Frontal cortex (tissue), 4 donors: ENCODE results near the gene BOD1. TPM values are rescaled to one million over a fixed set of nuclear protein-coding genes. Genes with fewer than 3 reads are reported as not detected.

ENCODE experiments used
- DNase-seq, 2 donors: peaks; one replicate each; pipeline ENCODE4 v3.0.0; 2012; ENCODE audit warnings: low spot score in 2 of 2
- FAIRE-seq: peaks from 2 replicates; lab custom pipeline; 2012; peaks lifted over from hg19 to GRCh38; lab: Jason Lieb, UNC
- total RNA-seq: library from RNA; depleted of rRNA; stranded (reverse); fragments of >200 nt; gene quantifications from one replicate; pipeline ENCODE4 v1.2.3, GENCODE V29; 2014
- donor health status: control.
- donor health status: control.
- donor health status: control.

Gene BOD1
- 54.2 TPM for total RNA-seq

- DNase-seq (peak; percentile 90 to 93), FAIRE-seq (no peak)
Measured at GRCh38 chr5:173616577-173617118, at the start of gene BOD1. TSS of gene BOD1 (minus strand) at chr5:173616650. CDS start at chr5:173616436, 214 bp downstream.

DNA sequence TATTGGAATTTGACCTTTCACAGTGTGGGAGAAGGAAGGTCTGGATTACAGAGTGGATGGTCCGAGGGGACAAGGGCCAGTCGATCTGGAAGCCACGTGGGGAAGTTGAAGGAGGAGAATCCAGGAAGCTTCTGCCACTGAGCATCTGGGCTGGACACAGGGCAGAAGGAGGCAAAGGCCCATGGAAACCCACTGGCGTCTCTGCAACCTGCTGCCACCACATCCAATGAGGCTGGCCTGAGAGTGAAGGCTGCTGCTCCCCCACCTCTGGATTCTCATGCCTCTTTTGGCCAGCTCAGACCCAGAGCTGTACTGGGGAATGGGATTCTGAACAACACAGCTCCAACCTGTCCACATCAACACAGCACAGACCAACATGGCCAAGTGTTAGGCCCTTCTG is 48.9 kb upstream of the BOD1 start:
- FAIRE-seq (no peak), DNase-seq (no peak)

GRCh38 chr5:173664154-173664526 is 47.7 kb upstream of the BOD1 start:
- FAIRE-seq (no peak), DNase-seq (no peak)

DNA sequence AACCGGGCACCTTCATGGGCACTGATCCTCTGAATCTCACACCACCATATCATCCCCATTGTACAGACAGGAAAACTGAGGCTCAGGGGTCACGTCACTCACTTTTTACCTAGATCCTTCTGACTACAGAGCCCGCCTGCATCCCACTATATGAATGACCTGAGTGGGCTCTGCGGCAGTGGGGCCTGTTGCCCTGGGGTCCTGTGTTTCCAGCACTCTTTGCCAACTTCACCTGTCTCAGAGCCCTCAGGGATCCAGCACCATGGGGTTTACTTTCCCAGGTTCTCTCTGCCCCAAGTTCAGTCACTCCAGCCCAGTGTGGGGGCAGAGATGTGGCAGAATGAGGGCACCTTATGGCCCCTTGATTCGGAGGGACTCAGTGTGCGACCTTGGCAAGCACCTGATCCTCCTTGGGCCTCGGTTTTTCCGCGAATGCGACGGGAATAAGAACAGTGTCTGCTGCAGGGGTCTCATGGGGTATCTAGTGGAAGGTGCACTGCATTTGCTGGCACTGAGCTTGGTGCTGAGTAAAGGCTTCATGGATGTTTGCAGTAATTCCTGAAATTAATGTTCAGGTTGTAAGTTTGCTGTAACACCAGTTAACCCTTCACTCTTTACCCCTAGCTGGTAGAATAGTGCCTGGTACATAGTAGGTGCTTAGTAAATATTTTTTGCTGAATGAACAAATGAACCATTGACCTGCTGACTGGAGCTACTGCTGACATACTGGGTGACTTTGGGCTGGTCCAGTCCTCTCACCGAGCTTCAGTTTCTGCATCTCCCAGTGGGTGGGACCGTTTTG is 47.1 kb upstream of the BOD1 start:
- DNase-seq, result no peak
- FAIRE-seq, result no peak

GRCh38 chr5:173662581-173663351 is 46.3 kb upstream of the BOD1 start:
- DNase-seq (no peak), FAIRE-seq (no peak)

- DNase-seq (no peak), FAIRE-seq (no peak)
Measured at GRCh38 chr5:173660481-173661280, 44.2 kb upstream of the BOD1 start.

GRCh38 chr5:173659423-173659822 is 43.0 kb upstream of the BOD1 start:
- FAIRE-seq, result no peak
- no peak for DNase-seq

- no peak for FAIRE-seq
- no peak for DNase-seq
Measured at GRCh38 chr5:173657741-173658356, 41.4 kb upstream of the BOD1 start.

DNA sequence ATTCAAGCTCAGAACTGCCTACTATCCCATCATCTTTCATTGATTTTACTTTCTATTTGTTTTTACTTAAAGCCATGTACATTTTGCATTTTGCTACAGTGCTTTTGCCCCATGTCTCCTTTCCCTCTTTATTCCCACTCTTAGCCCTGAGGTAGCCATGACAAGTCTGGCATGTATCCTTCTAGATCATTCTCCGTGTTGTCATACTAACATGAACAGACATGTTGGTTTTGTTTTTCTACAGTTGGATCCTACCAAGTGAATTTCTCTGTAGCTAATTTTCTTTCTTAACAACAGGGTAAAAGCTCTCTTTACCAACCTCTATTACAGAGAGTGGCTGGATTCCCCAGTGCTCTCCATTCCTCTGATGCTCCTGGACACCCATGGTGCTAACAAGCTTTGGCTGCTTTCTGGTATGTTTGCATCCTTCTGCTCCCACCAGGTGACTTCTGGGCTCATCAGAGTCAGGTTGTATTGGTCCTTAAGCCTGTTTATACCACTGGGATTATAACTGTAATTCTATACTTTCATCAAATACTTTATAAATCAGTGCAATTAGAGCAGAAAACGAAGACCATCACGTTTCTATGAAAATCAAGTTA is 38.8 kb upstream of the BOD1 start:
- no peak for FAIRE-seq
- DNase-seq, result no peak

DNA sequence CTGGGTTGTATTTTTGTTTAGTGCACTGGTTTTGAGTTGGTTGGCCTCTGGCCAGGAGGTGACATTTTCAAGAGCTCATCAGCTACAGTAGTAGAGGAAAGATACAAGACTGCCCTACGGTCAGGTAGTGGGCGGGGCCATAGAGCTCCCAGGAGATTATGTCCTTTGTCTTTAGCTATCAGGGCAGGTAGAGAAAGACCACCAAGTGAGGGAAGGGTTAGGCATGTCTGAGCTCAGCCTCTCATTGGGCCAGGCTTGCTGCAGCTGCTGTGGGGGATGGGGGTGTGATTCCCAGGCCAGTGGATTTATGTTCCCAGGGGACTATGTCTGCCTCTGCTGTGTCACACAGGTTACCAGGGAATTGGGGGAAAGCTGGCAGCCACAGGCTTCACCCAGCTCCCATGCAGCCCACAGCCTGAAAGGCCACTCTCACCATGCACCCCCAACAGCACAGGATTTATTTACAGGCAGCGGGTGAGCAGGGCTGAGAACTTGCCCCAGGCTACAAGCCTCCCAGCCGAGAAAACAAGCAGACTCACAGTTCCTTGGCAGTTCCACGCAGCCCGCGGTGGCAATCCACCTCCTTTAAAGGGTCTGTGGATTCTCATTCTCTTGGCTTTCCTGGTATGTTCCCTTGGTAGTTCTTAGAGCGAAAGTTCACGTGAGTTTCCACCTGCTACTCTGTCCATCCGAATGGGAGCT is 37.5 kb upstream of the BOD1 start:
- DNase-seq (no peak), FAIRE-seq (no peak)

DNA sequence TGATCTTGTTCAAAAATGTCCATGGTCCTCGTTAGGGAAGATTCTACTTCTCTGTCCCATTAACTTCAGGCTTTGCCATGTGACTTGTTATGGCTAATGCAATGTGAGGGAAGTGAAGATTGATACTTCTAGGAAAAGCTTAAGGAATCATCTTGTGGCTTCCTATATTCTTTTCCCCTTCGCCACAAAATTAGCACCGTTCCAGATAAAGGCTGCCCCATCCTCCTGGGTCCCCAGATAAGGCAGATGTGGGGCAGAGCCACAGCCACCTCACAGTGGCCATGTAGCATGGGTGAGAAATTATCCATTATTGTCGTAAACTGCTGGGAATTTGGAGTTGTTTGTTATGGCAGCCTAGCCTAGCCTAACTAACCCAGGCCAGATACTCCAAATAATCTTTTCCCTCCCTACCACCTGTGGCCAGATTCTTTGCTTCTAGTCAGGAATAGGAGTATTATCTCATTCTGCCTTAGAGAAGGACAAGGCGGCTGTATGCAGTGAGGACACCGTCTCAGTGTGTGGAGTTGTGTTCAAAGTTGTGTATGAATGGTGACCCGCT is 31.9 kb upstream of the BOD1 start:
- DNase-seq (no peak), FAIRE-seq (no peak)

GRCh38 chr5:173646692-173647091 is 30.2 kb upstream of the BOD1 start:
- DNase-seq (no peak), FAIRE-seq (no peak)

GRCh38 chr5:173645890-173646574 is 29.6 kb upstream of the BOD1 start:
- no peak for DNase-seq
- no peak for FAIRE-seq

DNA sequence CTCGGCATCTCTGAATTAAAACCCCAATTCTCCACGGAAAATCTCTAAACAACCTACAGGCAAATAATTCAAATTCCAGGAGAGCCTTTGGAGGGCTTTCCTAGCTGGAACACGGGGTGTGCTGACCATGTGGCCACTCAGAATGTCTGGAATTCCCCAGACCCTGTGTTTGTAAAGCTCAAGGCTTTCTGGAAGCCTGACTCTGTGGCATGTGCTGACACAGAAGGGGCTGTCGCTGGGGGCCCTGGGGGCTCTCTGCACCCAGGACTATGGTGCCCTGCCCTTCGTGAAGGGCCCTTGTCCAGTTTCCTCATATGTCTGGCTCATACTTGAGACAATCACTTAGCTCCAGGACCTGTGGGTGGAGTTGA is 29.0 kb upstream of the BOD1 start:
- no peak for DNase-seq

GRCh38 chr5:173644673-173645436 is 28.4 kb upstream of the BOD1 start:
- DNase-seq, result no peak
- FAIRE-seq, result no peak

More for the DNA sequence above, 29.0 kb upstream of the BOD1 start:
- FAIRE-seq, result no peak

- FAIRE-seq (no peak), DNase-seq (peak in 1 of 2 donors; percentile 44)
Measured at GRCh38 chr5:173643964-173644363, 27.5 kb upstream of the BOD1 start.

DNA sequence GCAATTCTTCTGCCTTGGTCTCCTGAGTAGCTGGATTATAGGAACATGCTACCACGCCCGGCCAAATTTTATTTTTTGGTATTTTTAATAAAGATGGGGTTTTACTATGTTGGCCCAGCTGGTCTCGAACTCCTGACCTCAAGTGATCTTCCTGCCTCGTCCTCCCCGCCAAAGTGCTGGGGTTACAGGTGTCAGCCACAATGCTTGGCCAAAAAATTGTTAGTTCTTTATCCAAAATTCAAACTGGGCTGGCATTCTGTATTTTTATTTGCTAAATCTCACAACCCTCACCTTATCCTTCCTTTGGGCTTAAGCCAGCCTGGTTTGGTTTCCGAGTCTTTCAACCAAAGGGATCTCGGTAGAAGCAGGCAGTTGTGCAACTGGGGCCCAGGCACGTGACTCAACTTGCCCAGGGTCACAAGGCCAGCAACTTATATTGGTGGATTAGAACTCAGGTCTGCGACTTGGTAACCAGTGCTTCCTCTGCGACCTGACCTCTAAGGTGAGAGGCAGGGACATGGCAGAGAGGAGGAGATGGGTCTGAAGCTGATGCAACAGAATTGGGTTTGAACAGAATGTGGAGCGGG is 26.5 kb upstream of the BOD1 start:
- no peak for DNase-seq
- FAIRE-seq, result no peak
